Neural cell (in vitro differentiated cells): Measurements from ENCODE around the gene S1PR2.

Source experiments
- CTCF ChIP-seq: fragments of 450-650 bp; IDR thresholded peaks from 2 replicates; pipeline ENCODE4 v1.5.1; 2014; ENCODE audit warnings: antibody characterized with exemption, mild to moderate bottlenecking, moderate library complexity; ENCODE audit not compliant: poor library complexity, severe bottlenecking
- EP300 ChIP-seq: fragments of 450-650 bp; conservative IDR thresholded peaks from 2 replicates; pipeline ENCODE4 v1.6.1; 2014; ENCODE audit warnings: antibody characterized with exemption, mild to moderate bottlenecking, moderate library complexity; ENCODE audit not compliant: poor library complexity, severe bottlenecking
- POLR2AphosphoS5 ChIP-seq: IDR thresholded peaks from 2 replicates; pipeline ENCODE4 v1.6.1; 2012
- SMC3 ChIP-seq: fragments of 450-650 bp; conservative IDR thresholded peaks from 2 replicates; pipeline ENCODE4 v1.6.1; 2014; ENCODE audit warnings: antibody characterized with exemption, mild to moderate bottlenecking, moderate library complexity; ENCODE audit not compliant: poor library complexity
- TAF1 ChIP-seq: IDR thresholded peaks from 2 replicates; pipeline ENCODE4 v1.6.1; 2012; ENCODE audit warnings: low read depth

GRCh38 chr19:10192922-10193321, 38.2 kb downstream of the S1PR2 start:
- no peak for TF ChIP-seq CTCF
- no peak for TF ChIP-seq SMC3
- TF ChIP-seq POLR2AphosphoS5: no peak
- no peak for TF ChIP-seq EP300
- TF ChIP-seq TAF1: no peak
